NB4 (cell line): Measurements from ENCODE around the gene KCTD16.

ENCODE experiments used
- DNase-seq: peaks from one replicate; pipeline ENCODE4 v3.0.0; 2010; ENCODE audit warnings: low read depth
- H3K4me3 ChIP-seq: one replicate; pipeline ENCODE4 v1.5.1; 2011; ENCODE audit warnings: mild to moderate bottlenecking, low read depth, low read length, moderate library complexity
- CTCF ChIP-seq: IDR thresholded peaks from one replicate; pipeline ENCODE4 v1.5.1; 2012; ENCODE audit warnings: low read depth, low read length
- MAX ChIP-seq: IDR thresholded peaks from 2 replicates; pipeline ENCODE4 v1.6.1; 2011; ENCODE audit warnings: low read depth, low read length
- MYC ChIP-seq: IDR thresholded peaks from 2 replicates; pipeline ENCODE4 v1.6.1; 2011; ENCODE audit warnings: low read depth, low read length
- POLR2A ChIP-seq: IDR thresholded peaks from 2 replicates; pipeline ENCODE4 v1.6.1; 2011; ENCODE audit warnings: mild to moderate bottlenecking; ENCODE audit not compliant: insufficient read length; ENCODE audit errors: extremely low read depth

KCTD16 gene

GRCh38 chr5:144374637-144375036 is 204.0 kb downstream of the KCTD16 start:
- no peak for DNase-seq
- H3K4me3 ChIP-seq = no peak overlapping the region
- no peak for TF ChIP-seq MAX
- TF ChIP-seq POLR2A = no peak

GRCh38 chr5:144377207-144377606 is 206.5 kb downstream of the KCTD16 start:
- TF ChIP-seq CTCF (no peak), POLR2A (no peak), MYC (no peak), MAX (no peak)
- DNase-seq = no peak
- no peak overlapping the region for H3K4me3 ChIP-seq

- no peak overlapping the region for H3K4me3 ChIP-seq
- TF ChIP-seq POLR2A (no peak), CTCF (no peak), MAX (no peak), MYC (no peak)
- DNase-seq = no peak
Observed at GRCh38 chr5:144378681-144379080, 208.0 kb downstream of the KCTD16 start.

- no peak for DNase-seq
- TF ChIP-seq POLR2A (no peak), MAX (no peak), MYC (no peak), CTCF (no peak)
- H3K4me3 ChIP-seq = no peak overlapping the region
Observed at GRCh38 chr5:144385597-144385996, 214.9 kb downstream of the KCTD16 start.

GRCh38 chr5:144386315-144386714 is 215.6 kb downstream of the KCTD16 start:
- no peak overlapping the region for H3K4me3 ChIP-seq
- DNase-seq = no peak
- TF ChIP-seq MAX (no peak), MYC (no peak), CTCF (no peak), POLR2A (no peak)

- no peak overlapping the region for H3K4me3 ChIP-seq
- no peak for DNase-seq
- TF ChIP-seq MAX = no peak
- TF ChIP-seq CTCF = no peak
- TF ChIP-seq MYC = no peak
- TF ChIP-seq POLR2A = no peak
Observed at GRCh38 chr5:144390133-144390532, 219.5 kb downstream of the KCTD16 start.
